ENCODE data around the gene REXO5. TPM values are rescaled to one million over a fixed set of nuclear protein-coding genes. Genes with fewer than 3 reads are reported as not detected.
"Not testable (repeated sequence)": the region's sequence is repeated elsewhere in the genome, so short reads cannot be mapped to it uniquely, and the experiment has no call there.

REXO5 gene
- total RNA-seq, 2 experiments from 2014 or later: 9.9 to 12.4 TPM

GRCh38 chr16:20844588-20844987, 38.3 kb downstream of the REXO5 start:
- POLR2A ChIA-PET: interaction anchor here (1.1 kb wide), 1 partner anchor 56 kb away, joined by 4 read pairs; the partner anchor contains the start of genes DCUN1D3 and LYRM1
- CTCF ChIA-PET: interaction anchor here (1.0 kb wide), 1 partner anchor 30 kb away, joined by 3 read pairs; no protein-coding TSS in a partner anchor

DNA sequence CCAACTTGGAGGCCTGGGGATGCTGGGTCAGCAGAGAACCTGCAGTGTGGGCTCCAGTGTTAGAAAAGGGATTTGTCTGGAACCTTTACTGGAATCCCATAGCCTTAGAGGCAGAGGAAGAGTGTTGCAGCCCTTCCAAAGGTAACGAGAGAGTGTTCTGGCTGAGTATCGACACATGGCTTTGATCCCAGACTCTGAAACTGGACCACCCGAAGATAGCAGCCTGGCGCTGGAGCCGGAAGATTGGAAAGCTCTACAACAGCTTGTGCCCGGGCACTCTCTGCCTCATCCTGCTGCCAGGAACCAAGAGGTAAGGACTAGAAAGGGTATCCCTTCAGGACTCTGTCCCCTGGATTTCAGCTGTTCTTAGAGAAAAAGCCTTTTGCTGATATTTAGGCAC, 39.7 kb downstream of the REXO5 start:
- CTCF ChIA-PET: interaction anchor here (0.5 kb wide), 1 partner anchor 1511 kb away, joined by 3 read pairs; no protein-coding TSS in a partner anchor
- POLR2A ChIA-PET: no interaction called here

DNA sequence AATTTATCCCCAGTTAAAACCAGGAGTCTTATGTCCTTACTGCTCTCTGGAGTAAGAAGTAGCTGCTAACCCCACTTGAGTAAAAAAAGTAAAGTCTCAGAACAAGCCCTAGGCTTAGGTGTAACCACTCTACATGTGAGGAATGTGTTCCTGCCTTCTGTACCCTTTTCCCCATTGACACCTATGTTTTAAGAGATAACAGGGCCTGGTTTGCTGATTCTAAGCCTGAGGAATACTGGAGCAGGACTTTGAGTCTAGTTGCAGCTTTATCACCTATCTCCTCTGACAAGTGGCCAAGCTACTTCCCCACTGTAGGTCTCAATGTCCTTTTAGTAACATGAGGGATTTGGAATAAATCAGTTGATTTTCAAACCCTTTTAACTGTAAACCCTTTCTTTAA, 40.2 kb downstream of the REXO5 start:
- ChIA-PET POLR2A (no interaction called here), CTCF (interaction anchor here (0.5 to 1.3 kb wide), 2 partner anchors 98 to 1510 kb away, joined by 3 read pairs; no protein-coding TSS in a partner anchor)

GRCh38 chr16:20847550-20847949, 41.2 kb downstream of the REXO5 start:
- POLR2A ChIA-PET: no interaction called here
- CTCF ChIA-PET: interaction anchor here (1.3 kb wide), 1 partner anchor 97 kb away, joined by 3 read pairs; no protein-coding TSS in a partner anchor

GRCh38 chr16:20849589-20850390, 43.5 kb downstream of the REXO5 start:
- POLR2A ChIA-PET: no interaction called here
- CTCF ChIA-PET: interaction anchor here (0.6 to 1.5 kb wide), 13 partner anchors 16 to 433 kb away, joined by 3 to 6 read pairs (median 3); no protein-coding TSS in a partner anchor

GRCh38 chr16:20850981-20851380, 44.7 kb downstream of the REXO5 start:
- CTCF ChIA-PET: interaction anchor here (0.5 to 1.5 kb wide), 9 partner anchors 15 to 211 kb away, joined by 3 to 6 read pairs (median 3); no protein-coding TSS in a partner anchor
- POLR2A ChIA-PET: no interaction called here

GRCh38 chr16:20851601-20852000, 45.3 kb downstream of the REXO5 start:
- POLR2A ChIA-PET: no interaction called here

GRCh38 chr16:20853143-20853542, 46.8 kb downstream of the REXO5 start:
- ChIA-PET CTCF (interaction anchor here (1.1 kb wide), 1 partner anchor 12 kb away, joined by 3 read pairs; no protein-coding TSS in a partner anchor), POLR2A (no interaction called here)

More at GRCh38 chr16:20851601-20852000, 45.3 kb downstream of the REXO5 start:
- CTCF ChIA-PET: interaction anchor here (1.2 kb wide), 1 partner anchor 53 kb away, joined by 3 read pairs; no protein-coding TSS in a partner anchor

DNA sequence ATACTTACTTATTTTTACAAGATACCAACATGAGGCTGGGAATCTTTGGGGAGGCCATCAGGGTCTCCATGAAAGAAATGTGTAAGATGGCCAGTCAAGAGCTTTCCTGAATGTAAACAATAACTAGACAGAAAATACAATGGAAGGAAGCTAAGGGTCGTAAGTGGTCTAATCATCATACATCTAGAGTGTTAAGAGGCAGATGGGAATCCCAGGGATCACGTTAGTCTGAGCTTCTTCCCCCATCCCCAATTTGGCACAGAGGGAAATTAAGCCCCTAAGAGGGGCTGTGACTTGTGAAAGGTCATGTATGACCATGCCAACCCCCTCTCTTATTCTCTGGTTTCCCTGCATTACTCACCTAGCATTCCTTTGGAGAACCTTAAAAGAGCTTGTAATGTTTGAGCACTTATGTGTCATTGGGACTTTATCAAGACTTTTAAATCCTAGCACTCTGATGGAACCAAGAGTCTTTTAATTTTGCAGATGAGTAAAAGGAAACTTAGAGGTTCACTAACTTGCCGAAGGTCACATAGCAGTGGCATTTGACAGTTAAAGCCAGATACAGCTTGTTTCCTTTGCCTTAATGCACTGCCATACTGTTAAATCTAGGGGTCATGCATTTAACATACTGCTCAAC, 47.8 kb downstream of the REXO5 start:
- CTCF ChIA-PET: interaction anchor here (0.6 to 1.1 kb wide), 2 partner anchors 11 to 253 kb away, joined by 3 read pairs; no protein-coding TSS in a partner anchor
- POLR2A ChIA-PET: no interaction called here

DNA sequence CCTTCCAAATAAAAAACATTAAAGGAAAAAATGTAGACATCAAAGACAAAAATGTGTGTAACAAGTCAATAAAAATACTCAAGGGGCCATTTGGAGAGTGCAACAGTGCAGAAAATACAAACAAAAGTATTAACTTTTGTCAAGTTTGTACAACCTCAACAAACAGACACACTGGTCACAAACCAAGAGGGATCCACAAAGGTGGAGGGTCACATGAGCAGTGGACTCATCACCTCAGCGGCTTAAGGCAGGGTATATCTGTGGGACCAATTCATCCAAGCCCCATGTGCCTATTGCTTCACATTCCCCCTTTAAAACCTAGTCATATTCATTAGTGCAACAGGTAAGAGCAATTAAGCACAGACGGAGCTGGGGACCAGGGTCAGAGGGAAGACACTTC, 48.6 kb downstream of the REXO5 start:
- POLR2A ChIA-PET: no interaction called here
- CTCF ChIA-PET: no interaction called here

DNA sequence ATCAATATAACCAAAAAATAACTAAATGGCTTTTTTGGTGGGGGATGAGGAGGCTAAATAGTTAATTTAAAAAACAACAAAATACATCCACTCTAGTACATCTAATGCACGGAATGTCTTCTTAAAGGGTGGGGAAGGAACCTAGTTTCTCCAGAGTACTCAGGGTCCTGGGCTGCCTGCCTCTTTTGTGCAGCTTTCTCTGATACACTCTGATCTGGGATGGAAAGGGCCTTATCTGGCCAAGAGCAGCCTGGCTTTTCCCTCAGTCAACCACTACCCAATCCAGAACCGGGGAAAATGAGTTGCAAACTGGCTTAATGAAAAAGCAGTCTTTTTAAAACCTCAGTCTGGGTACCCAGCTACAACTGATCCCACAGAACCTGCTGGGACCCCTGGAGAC, 51.0 kb downstream of the REXO5 start:
- ChIA-PET CTCF (interaction anchor here (0.6 kb wide), 1 partner anchor 32 kb away, joined by 5 read pairs; no protein-coding TSS in a partner anchor), POLR2A (no interaction called here)

- ChIA-PET CTCF (no interaction called here), POLR2A (no interaction called here)
These were observed 52.9 kb downstream of the REXO5 start for GRCh38 chr16:20859229-20859628.

DNA sequence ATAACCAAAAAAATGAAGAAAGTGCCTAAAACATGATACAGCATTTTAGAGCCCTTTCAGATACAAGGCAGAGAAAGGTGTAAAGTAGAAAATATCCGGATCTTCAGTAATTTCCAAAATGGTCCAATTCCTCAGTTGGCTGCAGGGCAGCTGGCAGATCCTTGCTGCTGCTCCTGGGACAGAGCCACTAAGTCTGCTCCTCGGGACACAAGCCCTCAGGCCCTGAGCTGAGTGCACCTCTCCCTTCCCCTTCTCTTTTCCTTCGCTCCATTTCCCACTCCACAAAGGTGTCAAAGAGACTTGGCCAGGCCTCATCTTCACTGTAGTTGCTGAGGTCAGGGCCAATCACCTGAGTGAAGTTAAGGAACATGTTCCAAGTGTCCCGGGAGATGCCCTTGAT, 53.4 kb downstream of the REXO5 start:
- POLR2A ChIA-PET: no interaction called here
- CTCF ChIA-PET: no interaction called here

DNA sequence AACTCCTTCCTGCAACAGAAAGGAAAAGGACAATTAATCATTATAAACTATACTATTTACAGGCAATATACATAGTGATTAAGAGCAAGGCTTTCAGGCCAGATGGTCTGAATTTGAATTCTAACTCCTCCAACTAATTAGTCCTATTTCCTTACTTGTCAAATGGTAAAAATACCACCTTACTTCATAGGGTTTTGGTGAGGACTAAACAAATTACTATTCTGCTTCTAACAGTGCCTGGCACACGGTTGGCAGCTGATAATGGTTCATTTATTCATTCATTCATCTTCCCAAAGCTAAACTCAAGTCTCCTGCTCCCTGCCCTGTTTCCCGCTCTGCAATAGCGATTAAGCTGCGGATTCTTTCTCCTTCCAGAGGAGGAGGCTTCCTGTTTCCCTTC, 54.0 kb downstream of the REXO5 start:
- ChIA-PET CTCF (no interaction called here), POLR2A (no interaction called here)

- CTCF ChIA-PET: not testable (repeated sequence)
These were observed 54.7 kb downstream of the REXO5 start for GRCh38 chr16:20860995-20861394.

DNA sequence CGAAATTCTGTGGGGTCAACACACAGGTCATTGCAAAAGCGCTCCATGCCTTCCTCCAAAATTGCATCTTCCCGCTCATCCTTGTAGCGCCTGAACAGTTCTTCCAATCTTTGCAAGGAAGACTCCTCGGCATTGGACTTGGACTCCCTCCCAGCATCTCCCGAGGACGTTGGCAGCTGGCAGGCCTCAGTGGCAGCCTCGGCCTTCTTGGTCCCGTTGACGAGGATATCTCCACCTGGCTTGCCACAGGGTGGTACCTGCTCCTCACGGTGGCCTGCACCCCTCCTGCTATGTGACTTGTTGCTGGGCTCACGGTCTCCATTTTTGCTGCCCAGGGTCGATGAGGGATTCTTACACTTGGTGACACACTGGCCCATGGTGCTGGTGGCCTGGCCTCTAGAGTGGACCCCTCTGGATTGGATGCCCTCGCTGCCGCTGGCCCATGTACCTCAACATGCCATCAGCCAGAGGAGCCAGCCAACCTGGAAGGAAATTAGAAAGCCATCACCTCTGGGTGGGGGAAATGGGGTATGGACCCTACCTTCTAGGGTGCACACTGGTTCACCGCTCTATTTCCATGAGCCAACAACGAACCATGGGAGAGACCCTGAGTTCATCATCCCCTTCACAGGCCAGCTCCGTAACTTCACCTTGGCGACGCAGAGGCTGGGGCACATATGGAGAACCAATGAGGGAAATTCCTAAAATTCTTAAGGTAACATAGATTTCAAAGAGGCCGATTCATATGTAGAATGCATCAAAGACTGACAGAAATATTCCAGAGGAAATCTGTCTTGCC, 56.0 kb downstream of the REXO5 start:
- CTCF ChIA-PET: no interaction called here
- POLR2A ChIA-PET: no interaction called here

More at GRCh38 chr16:20860995-20861394, 54.7 kb downstream of the REXO5 start:
- POLR2A ChIA-PET: not testable (repeated sequence)

GRCh38 chr16:20864376-20864775, 58.0 kb downstream of the REXO5 start:
- CTCF ChIA-PET, POLR2A ChIA-PET: not testable (repeated sequence)

- CTCF ChIA-PET: interaction anchor here (0.9 to 1.5 kb wide), 5 partner anchors 9 to 35 kb away, joined by 3 to 4 read pairs (median 3); partner anchors contain the start of genes DCUN1D3 and LYRM1
- POLR2A ChIA-PET: interaction anchor here (1.0 kb wide), 1 partner anchor 35 kb away, joined by 15 read pairs; the partner anchor contains the start of genes DCUN1D3 and LYRM1
These were observed 59.2 kb downstream of the REXO5 start for GRCh38 chr16:20865420-20866131.
